Activated CD8-positive, alpha-beta memory T cell treated with anti-CD3 and anti-CD28 coated beads for 24 hours (primary cell): ENCODE measurements around the gene DEPDC1.
"Not testable (repeated sequence)": the region's sequence is repeated elsewhere in the genome, so short reads cannot be mapped to it uniquely, and the experiment has no call there.

Experiments
- DNase-seq: peaks from one replicate; pipeline ENCODE4 v3.0.0-alpha.2; 2020

Gene DEPDC1

GRCh38 chr1:68476626-68477025 is 20.3 kb downstream of the DEPDC1 start:
- DNase-seq, result not testable (repeated sequence)

- DNase-seq, result no peak
Measured at GRCh38 chr1:68473060-68473459, 23.8 kb downstream of the DEPDC1 start.

GRCh38 chr1:68470388-68470970 is 26.4 kb downstream of the DEPDC1 start:
- DNase-seq, result no peak

GRCh38 chr1:68464891-68465290 is 32.0 kb downstream of the DEPDC1 start:
- no peak for DNase-seq

GRCh38 chr1:68460935-68461334 is 35.9 kb downstream of the DEPDC1 start:
- no peak for DNase-seq

GRCh38 chr1:68459796-68460195 is 37.1 kb downstream of the DEPDC1 start:
- DNase-seq, result no peak

GRCh38 chr1:68459091-68459490 is 37.8 kb downstream of the DEPDC1 start:
- no peak for DNase-seq

- no peak for DNase-seq
Measured at GRCh38 chr1:68456202-68456601, 40.7 kb downstream of the DEPDC1 start.

GRCh38 chr1:68454534-68454933 is 42.3 kb downstream of the DEPDC1 start:
- no peak for DNase-seq

GRCh38 chr1:68453060-68453670 is 43.7 kb downstream of the DEPDC1 start:
- DNase-seq, result no peak

GRCh38 chr1:68449901-68450300 is 47.0 kb downstream of the DEPDC1 start, which contains the start of gene RPE65:
Gene RPE65 (minus strand): TSS chr1:68449954. CDS start chr1:68449905, 49 bp downstream.
- DNase-seq, result no peak

- DNase-seq, result no peak
Measured at GRCh38 chr1:68448365-68448764, 48.5 kb downstream of the DEPDC1 start.

- no peak for DNase-seq
Measured at GRCh38 chr1:68445709-68446108, 51.2 kb downstream of the DEPDC1 start.

GRCh38 chr1:68442822-68443556 is 53.9 kb downstream of the DEPDC1 start:
- no peak for DNase-seq

GRCh38 chr1:68442006-68442405 is 54.9 kb downstream of the DEPDC1 start:
- DNase-seq, result no peak

GRCh38 chr1:68438310-68438709 is 58.6 kb downstream of the DEPDC1 start:
- DNase-seq, result no peak

GRCh38 chr1:68433395-68433794 is 63.5 kb downstream of the DEPDC1 start:
- DNase-seq, result no peak

GRCh38 chr1:68431076-68431475 is 65.8 kb downstream of the DEPDC1 start:
- DNase-seq, result no peak

- no peak for DNase-seq
Measured at GRCh38 chr1:68429233-68429808, 67.6 kb downstream of the DEPDC1 start.

GRCh38 chr1:68426594-68426993 is 70.3 kb downstream of the DEPDC1 start:
- DNase-seq, result no peak
